ENCODE results near the gene FBXO8.

DNA sequence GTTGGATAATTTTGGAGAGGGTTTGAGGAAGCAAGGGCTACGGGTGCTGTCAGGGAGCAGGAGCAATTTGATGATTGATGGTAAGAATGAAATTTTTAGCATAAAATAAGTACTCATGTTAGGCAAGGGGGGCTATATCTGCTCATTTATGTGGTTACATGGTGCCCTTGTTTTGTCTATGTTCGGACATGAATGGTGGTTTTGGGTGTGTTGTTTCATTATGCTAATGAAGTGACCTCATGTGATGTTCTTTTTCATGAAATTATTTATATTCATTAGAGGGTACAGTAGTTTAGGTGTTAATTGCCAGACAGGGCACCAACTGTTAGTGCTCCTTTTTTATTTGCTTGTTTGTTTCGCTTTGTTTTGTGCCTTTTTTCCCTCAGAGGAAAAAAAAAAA, 29.5 kb upstream of the FBXO8 start:
- TF ChIP-seq, protein P1, sequence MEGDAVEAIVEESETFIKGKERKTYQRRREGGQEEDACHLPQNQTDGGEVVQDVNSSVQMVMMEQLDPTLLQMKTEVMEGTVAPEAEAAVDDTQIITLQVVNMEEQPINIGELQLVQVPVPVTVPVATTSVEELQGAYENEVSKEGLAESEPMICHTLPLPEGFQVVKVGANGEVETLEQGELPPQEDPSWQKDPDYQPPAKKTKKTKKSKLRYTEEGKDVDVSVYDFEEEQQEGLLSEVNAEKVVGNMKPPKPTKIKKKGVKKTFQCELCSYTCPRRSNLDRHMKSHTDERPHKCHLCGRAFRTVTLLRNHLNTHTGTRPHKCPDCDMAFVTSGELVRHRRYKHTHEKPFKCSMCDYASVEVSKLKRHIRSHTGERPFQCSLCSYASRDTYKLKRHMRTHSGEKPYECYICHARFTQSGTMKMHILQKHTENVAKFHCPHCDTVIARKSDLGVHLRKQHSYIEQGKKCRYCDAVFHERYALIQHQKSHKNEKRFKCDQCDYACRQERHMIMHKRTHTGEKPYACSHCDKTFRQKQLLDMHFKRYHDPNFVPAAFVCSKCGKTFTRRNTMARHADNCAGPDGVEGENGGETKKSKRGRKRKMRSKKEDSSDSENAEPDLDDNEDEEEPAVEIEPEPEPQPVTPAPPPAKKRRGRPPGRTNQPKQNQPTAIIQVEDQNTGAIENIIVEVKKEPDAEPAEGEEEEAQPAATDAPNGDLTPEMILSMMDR (IDR thresholded peaks at IDR 0.05): no peak
- no peak for TF ChIP-seq POLR2AphosphoS5 (IDR thresholded peaks at IDR 0.05; ENCODE audit: low read depth, low read length)
